Osteocyte (in vitro differentiated cells): ENCODE measurements around the gene OPA3. TPM values are rescaled to one million over a fixed set of nuclear protein-coding genes. Genes with fewer than 3 reads are reported as not detected.

Experiments
- DNase-seq: peaks from one replicate; pipeline ENCODE4 v3.0.0; 2021; ENCODE audit warnings: mixed read lengths; ENCODE audit not compliant: unreplicated experiment; ENCODE audit errors: extremely low spot score
- H3K27ac Mint-ChIP-seq: one replicate; pipeline ENCODE4 v1.8.0; 2021; ENCODE audit warnings: mild to moderate bottlenecking, mixed read lengths; ENCODE audit not compliant: unreplicated experiment
- H3K27me3 Mint-ChIP-seq: one replicate; pipeline ENCODE4 v1.8.0; 2021; ENCODE audit warnings: mixed read lengths; ENCODE audit not compliant: unreplicated experiment
- H3K36me3 Mint-ChIP-seq: one replicate; pipeline ENCODE4 v1.8.0; 2021; ENCODE audit warnings: mixed read lengths; ENCODE audit not compliant: unreplicated experiment
- H3K4me1 Mint-ChIP-seq: one replicate; pipeline ENCODE4 v1.8.0; 2021; ENCODE audit warnings: mixed read lengths; ENCODE audit not compliant: unreplicated experiment
- H3K4me3 Mint-ChIP-seq: one replicate; pipeline ENCODE4 v1.8.0; 2021; ENCODE audit warnings: mild to moderate bottlenecking, moderate library complexity, mixed read lengths; ENCODE audit not compliant: unreplicated experiment
- H3K9me3 Mint-ChIP-seq: one replicate; pipeline ENCODE4 v1.8.0; 2021; ENCODE audit warnings: mixed read lengths; ENCODE audit not compliant: unreplicated experiment
- CTCF ChIP-seq: fragments of 200-600 bp; sonication (generic); IDR thresholded peaks from 2 replicates; pipeline ENCODE4 v1.5.0; 2021; ENCODE audit warnings: antibody characterized with exemption, mild to moderate bottlenecking, moderate library complexity
- total RNA-seq: library from RNA; stranded (reverse); gene quantifications from 2 replicates; pipeline ENCODE4 v1.2.1, GENCODE V29; 2021

The OPA3 gene
- total RNA-seq, 1 donor from 2014 or later, result 16.8 TPM

DNA sequence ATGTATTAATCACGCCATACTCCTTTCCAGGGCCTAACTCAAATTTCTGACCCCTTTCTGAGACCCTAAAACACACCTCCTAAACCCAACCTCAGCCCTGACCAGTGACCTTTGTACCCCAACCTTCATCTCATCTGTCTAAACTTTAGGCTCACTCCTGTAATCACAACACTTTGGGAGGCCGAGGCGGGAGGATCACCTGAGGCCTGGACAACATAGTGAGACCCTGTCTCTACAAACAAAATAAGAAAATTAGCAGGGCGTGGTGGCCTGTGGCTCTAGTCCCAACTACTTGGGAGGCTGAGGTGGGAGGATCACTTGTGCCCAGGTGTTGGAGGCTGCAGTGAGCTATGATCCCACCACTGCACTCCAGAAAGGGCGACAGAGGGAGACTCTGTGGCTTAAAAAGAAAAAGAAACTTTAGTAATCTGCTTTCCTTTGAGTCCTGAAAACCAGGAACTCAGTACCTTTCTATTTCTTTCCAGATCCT, 92.4 kb downstream of the OPA3 start:
- TF ChIP-seq CTCF, result no peak
- Mint-ChIP-seq H3K27me3 (peaks cover 4% of the 10 kb centered on the region), H3K4me1 (peaks cover 12% of the 10 kb centered on the region), H3K9me3 (no peaks in the 10 kb centered on the region), H3K27ac (peak overlapping the region; percentile 52), H3K4me3 (peak overlapping the region; percentile 59), H3K36me3 (no peaks in the 10 kb centered on the region)
- no peak for DNase-seq

DNA sequence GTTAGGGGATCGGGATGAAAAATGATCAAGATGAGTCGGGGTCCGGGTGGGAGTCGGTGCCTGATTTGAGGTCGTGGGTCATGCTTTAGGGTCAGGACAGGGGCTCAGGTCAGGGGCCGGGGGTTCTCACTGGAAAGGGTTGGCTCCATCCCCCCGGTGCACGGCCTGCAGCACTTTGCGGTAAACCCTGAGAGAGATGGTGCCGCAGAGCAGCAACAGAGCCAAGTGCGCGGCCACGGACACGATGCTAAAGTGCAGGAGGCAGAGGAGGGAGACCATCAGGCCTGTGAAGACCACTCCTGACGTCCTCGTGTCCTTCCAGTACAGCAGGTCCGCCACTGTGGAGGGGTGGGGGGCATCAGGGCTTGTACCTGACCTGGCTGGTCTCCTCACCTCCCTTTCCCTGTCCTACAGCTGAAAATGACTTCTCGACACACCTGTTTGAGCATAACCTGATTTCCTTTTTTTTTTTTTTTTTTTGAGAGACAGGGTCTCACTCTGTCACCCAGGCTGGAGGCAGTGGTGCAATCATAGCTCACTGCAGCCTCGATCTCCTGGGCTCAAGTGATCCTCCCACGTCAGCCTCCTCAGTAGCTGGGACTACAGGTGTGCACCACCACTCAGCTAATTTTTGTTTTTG, 95.3 kb downstream of the OPA3 start:
- H3K4me3 Mint-ChIP-seq, result no peak overlapping the region
- no peak for TF ChIP-seq CTCF
- no peak overlapping the region for H3K27ac Mint-ChIP-seq
- peaks cover 13% of the 10 kb centered on the region for H3K4me1 Mint-ChIP-seq
- no peaks in the 10 kb centered on the region for H3K27me3 Mint-ChIP-seq
- H3K9me3 Mint-ChIP-seq, result no peaks in the 10 kb centered on the region
- no peaks in the 10 kb centered on the region for H3K36me3 Mint-ChIP-seq
- DNase-seq, result no peak

DNA sequence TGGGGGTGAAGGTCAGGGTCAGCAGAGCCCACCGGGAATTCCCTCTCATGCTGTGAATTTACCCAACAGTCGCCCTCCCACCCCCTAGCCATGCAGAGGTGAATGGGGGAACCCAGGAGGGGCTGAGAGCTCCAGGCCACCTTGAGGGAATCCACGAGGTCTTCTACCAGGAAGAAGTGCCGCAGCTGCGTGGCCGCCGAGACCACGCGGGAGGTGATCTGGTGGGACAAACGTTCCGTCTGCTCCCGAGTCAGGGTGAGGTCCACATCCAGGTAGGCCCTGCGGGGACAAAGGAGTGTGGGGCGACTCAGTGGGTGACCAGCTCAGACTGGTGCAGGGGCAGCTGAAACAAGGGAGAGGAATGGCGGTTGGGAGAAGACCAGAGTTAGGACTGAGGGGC, 95.9 kb downstream of the OPA3 start:
- H3K4me3 Mint-ChIP-seq, result no peak overlapping the region
- H3K9me3 Mint-ChIP-seq, result no peaks in the 10 kb centered on the region
- H3K27me3 Mint-ChIP-seq, result no peaks in the 10 kb centered on the region
- DNase-seq, result no peak
- peaks cover 15% of the 10 kb centered on the region for H3K4me1 Mint-ChIP-seq
- no peaks in the 10 kb centered on the region for H3K36me3 Mint-ChIP-seq
- no peak for TF ChIP-seq CTCF
- H3K27ac Mint-ChIP-seq, result no peak overlapping the region

DNA sequence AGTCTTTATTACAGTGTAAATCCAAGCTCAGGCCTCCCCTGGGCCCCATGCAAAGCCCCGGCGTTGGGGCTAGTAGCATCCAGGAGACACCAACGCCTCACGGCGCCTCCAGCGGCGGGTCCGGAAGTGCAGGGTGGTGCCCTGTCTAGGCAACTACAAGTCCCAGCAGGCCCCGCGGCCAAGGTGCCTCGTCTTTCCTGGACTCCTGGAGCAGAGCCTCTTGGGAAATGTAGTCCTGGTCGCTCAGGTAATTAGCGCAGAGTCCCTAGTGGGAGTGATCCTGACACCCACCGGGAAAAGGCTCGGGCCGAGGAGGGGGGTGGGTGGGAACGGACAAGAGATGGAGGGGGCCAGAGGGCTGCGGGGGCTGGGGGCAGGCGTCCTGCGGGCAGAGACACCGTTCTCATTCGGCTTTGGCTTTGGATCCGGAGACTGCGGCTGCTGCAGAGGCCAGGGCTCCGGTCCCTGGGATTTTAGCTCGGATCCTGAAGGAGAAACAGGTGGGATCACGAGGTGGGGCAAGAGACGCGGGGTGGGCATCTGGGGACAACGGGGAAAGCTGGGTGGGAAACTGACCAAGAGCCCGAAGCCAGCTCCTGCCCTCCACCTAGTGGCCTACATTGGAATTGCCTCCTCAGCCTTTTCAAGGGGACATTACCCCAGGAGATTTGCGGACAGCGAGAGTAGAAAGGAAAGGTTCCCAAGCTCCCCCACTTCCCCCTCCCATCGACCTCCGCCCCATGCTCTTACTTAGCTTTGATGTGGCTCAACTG, 99.1 kb downstream of the OPA3 start:
- Mint-ChIP-seq H3K9me3 (no peaks in the 10 kb centered on the region), H3K36me3 (no peaks in the 10 kb centered on the region), H3K4me3 (peak overlapping the region; percentile 92), H3K27me3 (no peaks in the 10 kb centered on the region), H3K27ac (peak overlapping the region; percentile 96), H3K4me1 (peaks cover 5% of the 10 kb centered on the region)
- peak; percentile 99 for DNase-seq
- peak; percentile 70 for TF ChIP-seq CTCF

DNA sequence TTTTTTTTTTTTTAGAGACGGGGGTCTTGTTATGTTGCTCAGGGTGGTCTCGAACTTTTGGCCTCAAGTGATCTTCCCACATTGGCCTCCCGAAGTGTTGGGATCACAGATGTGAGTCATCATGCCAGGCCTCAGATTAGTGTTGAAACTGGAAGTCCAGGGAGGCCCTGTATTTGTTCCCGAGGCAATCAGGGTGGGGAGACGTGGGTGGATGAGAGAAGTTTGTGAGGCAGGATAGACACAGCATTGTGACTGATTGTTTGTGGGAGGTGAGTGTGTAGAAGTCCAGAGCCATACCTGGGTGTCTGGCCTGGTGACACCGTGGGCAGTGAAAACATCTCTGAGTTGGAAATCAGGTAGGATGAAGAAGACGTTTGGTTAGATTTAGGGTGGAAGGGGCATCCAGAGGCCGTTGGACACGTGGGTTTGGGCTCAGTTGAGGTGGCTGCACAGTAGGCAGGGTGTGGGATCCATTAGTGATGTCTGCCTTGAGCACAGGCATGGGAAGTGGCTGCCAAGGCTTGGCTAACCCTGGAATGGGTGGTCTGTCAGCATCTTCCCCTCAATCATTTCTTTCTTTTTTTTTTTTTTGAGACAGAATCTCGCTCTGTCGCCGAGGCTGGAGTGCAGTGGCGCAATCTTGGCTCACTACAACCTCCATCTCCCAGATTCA, 100.2 kb downstream of the OPA3 start:
- H3K36me3 Mint-ChIP-seq, result no peaks in the 10 kb centered on the region
- peaks cover 5% of the 10 kb centered on the region for H3K4me1 Mint-ChIP-seq
- H3K27me3 Mint-ChIP-seq, result no peaks in the 10 kb centered on the region
- no peak for TF ChIP-seq CTCF
- no peak for DNase-seq
- no peaks in the 10 kb centered on the region for H3K9me3 Mint-ChIP-seq
- H3K4me3 Mint-ChIP-seq, result no peak overlapping the region
- no peak overlapping the region for H3K27ac Mint-ChIP-seq
